Endothelial cell of umbilical vein (primary cell): ENCODE data around the gene SPTB.
"Not testable (repeated sequence)": the region's sequence is repeated elsewhere in the genome, so short reads cannot be mapped to it uniquely, and the experiment has no call there.

Experiments
- EZH2 ChIP-seq: IDR thresholded peaks from 2 replicates; pipeline ENCODE4 v1.6.1; 2012; ENCODE audit warnings: borderline replicate concordance, low read depth, mild to moderate bottlenecking, moderate library complexity, low read length, inconsistent platforms; ENCODE audit not compliant: severe bottlenecking
- POLR2A ChIP-seq: IDR thresholded peaks from 2 replicates; pipeline ENCODE4 v1.6.1; 2012; ENCODE audit warnings: low read depth, mild to moderate bottlenecking, control low read depth, low read length
- TF ChIP-seq, protein P1 (sequence below), 2 donors: IDR thresholded peaks; 1 replicate in 1 of 2; 2 replicates in 1 of 2; pipeline ENCODE4 v1.5.1; 2011; ENCODE audit warnings: low read length in 2 of 2, mild to moderate bottlenecking in 2 of 2, moderate library complexity in 2 of 2, control low read depth in 1 of 2, inconsistent platforms in 1 of 2, low read depth in 1 of 2; ENCODE audit not compliant: insufficient read depth in 1 of 2; ENCODE audit errors: extremely low read depth in 1 of 2
- TF ChIP-seq, protein P2 (sequence below): IDR thresholded peaks from 2 replicates; pipeline ENCODE4 v1.6.1; 2011; ENCODE audit not compliant: insufficient read depth, insufficient read length

DNA sequence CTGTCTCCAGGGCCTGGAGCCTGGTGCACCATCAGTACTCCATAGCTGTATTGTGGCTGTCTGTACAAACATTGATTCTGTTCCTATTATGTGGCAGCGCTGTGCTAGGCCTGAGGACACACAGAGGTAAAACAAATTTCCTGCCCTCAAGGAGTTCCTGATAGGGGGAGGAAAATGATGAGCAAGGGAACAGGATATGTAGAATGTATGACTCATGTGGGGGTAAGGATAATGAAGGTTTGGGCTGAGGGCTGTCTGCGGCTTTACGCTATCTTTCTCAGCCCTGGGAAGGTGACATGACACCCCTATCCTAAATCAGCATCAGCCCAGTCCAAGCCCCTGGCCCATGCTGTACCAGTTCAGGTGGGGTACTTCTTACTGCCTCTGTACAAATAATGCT is 74.1 kb downstream of the SPTB start:
- TF ChIP-seq, protein P1, sequence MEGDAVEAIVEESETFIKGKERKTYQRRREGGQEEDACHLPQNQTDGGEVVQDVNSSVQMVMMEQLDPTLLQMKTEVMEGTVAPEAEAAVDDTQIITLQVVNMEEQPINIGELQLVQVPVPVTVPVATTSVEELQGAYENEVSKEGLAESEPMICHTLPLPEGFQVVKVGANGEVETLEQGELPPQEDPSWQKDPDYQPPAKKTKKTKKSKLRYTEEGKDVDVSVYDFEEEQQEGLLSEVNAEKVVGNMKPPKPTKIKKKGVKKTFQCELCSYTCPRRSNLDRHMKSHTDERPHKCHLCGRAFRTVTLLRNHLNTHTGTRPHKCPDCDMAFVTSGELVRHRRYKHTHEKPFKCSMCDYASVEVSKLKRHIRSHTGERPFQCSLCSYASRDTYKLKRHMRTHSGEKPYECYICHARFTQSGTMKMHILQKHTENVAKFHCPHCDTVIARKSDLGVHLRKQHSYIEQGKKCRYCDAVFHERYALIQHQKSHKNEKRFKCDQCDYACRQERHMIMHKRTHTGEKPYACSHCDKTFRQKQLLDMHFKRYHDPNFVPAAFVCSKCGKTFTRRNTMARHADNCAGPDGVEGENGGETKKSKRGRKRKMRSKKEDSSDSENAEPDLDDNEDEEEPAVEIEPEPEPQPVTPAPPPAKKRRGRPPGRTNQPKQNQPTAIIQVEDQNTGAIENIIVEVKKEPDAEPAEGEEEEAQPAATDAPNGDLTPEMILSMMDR (IDR thresholded peaks at IDR 0.05; ENCODE audit: extremely low read depth in 1 of 2, insufficient read depth in 1 of 2, low read depth in 1 of 2, low read length in 2 of 2), result not testable (repeated sequence)
- TF ChIP-seq, protein P2, sequence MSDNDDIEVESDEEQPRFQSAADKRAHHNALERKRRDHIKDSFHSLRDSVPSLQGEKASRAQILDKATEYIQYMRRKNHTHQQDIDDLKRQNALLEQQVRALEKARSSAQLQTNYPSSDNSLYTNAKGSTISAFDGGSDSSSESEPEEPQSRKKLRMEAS, result not testable (repeated sequence)
- not testable (repeated sequence) for TF ChIP-seq EZH2, POLR2A
